GM19023 (cell line): ENCODE results near the gene NDEL1.
A peak's percentile ranks its signal among the peaks of the same experiment; 100 is the strongest.
"Not testable (repeated sequence)": the region's sequence is repeated elsewhere in the genome, so short reads cannot be mapped to it uniquely, and the experiment has no call there.

ENCODE experiments used
- ATAC-seq: cut with Tn5 transposase; IDR thresholded peaks from one replicate; pipeline ENCODE4 v1.9.1; 2021; ENCODE audit warnings: mild to moderate bottlenecking, moderate library complexity; ENCODE audit not compliant: unreplicated experiment

Gene NDEL1, protein sequence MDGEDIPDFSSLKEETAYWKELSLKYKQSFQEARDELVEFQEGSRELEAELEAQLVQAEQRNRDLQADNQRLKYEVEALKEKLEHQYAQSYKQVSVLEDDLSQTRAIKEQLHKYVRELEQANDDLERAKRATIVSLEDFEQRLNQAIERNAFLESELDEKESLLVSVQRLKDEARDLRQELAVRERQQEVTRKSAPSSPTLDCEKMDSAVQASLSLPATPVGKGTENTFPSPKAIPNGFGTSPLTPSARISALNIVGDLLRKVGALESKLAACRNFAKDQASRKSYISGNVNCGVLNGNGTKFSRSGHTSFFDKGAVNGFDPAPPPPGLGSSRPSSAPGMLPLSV

DNA sequence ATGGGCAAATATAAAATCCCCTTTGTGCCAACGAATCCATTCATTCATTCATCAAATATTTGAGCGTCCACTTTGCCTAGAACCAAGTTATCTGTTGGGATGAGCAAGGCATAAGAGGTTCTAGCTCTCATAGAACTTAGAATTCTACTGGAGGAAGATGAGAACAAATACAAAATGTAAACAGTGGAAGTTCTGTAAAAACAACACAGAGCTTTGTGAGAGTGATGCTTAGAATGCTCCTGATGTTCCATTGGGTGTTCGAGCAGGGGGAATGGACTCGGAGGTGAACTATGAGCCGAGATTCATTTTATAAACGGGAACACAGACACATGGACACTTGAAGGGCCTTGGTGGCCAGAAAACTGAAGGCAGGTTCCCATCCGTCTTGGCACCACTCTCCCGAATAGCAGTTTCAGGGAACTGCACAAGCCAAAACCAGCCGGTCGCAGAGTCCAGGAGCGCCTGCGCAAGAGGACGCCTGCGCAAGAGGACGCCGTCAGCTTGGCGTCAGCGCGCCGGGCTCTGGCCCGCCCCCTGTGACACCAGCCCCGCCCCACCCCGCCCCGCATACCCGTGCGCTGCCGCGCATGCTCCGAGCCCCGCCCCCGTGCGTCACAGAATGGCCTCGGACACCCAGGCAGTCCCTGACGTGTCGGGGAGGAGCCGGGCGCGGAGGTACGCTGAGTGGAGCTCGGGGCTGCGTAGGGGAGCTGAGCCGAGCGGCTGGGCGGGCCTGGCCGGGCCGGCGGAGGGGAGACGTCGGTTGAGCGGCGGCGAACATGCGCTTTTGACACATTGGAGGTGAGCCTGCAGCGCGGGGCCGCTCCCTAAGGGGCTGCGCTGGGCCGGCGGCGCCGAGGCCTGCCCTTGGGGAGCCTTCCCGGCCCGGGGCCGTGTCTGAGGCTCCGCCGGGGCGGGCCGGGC is at the start of gene NDEL1:
Gene NDEL1, plus strand, starts transcription at position 640 of the 924 bp plus-strand sequence. CDS start 8,388 bp downstream, outside the sequence.
- ATAC-seq = peak; percentile 97

DNA sequence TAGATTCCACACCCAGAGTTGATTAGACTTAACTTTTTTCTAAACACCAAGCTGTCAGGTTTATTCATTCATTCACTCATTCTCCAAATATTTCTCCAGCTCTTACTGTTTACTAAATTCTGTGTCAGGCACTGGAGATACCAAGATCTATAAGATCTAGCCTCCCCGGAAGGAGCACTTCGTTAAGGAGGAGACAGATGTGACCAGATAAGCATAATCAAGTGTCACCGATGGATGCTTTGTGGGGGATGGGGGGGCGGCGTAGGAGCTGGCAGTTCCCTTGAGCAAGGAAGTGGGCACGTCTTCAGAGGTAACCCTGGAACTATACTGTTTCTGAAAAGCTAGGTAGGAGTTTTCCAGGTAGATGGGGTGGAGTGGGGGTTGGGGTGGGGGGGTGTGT is 48.8 kb upstream of the NDEL1 start:
- ATAC-seq = no peak

DNA sequence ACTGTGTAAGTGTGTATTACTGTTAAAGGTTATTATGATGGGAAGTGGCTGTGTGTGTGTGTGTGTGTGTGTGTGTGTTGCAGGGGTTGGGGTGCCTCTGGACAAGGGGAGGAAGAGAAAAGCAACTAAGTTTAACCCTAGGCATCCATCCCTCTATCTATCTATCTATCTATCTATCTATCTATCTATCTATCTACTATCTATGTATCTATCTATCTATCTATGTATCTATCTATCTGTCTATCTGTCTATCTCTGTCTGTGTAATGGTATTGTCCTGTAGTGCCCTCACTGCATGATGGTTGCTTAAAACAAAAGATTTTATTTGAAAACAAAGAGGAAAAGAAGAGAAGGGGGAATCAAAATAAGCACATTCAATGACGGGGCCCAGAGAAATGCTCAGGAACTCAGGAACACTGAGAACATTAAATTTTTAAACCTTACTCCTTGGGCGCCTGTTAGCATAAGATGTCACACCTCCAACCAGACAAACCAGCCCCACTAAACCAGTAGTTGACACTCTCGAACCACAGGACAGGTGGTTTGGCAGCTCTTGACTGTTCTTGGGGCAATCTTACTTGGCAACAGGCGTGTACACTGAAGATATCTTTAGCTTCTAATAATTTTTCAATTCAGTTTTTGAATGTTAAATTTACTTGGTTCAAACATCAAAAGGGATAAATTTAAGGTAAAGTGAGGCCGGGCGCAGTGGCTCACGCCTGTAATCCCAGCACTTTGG is 47.6 kb upstream of the NDEL1 start:
- ATAC-seq = no peak

DNA sequence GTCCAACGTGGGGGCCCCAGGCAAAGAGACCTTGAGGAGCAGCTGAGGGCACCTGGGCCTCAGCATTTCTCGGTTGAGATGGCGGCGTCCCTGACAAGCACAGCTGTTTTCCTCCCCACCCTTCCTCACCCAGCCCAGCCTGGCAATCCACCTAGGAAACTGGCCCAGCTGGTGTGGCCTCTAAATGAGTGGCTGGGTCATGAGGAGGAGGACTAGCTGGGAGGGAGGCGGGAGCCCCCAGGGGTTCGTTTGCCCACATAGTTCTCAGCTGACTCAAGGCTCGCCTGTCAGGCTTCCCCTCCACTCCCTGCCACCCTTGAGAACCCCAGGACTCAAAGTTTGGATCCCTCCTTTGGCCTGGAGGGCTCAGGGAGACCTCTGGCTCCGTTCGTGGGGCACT is 44.0 kb upstream of the NDEL1 start:
- ATAC-seq = no peak

DNA sequence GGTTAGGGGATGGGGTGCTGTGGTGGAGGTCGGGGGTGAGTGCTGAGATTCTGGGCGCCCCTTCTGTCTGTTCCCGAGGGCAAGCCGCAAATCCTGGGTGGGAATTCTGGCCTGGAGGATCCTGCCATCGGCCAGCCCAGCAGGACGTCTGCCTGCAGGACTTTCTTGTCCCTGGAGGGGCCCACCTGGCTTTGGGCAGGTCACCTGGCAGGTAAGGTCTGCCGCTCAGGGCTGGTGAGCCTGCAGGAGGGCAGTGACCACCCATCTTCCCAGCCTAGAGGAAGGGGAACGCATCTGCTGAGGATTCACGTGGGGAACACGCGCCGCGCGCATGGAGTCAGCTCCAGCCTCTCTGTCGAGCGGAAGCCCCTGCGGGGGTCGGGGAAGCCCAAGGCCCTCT is 43.4 kb upstream of the NDEL1 start:
- no peak for ATAC-seq

DNA sequence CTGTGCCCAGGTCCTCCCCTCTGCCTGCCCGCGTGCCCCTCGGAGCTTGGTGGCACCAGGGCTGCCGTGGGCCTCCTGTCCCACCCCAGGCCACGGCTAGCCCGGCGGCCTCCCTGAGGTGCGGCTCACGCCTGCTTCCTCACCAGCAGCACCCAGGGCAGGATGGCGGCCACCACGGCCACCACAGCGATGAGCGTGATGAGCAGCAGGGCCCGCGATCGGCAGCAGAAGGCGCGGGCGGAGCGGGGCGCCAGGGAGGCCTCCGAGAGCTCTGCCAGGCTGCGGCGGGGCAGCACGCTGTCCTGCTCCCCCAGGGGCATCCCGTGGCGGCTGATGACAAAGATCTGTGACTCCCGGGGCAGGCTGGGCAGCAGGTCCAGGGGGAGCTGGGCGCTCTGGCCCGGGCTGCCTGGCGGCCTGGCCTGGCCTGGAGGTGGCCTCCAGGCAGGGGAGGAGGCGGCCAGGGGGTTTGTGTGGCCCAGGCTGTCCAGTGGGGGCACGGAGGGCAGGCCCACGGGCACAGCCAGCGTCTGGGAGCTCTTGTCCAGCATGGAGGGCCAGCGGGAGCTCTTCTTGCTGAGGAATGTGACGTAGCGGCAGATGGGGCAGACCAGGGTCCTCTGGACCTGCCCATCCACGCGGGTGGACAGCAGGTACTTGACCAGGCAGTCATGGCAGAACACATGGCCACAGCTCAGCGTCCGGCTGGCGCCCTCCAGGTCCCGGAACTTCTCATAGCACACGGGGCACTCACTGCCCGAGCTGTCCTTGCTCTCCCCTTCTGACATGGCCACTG is 42.8 kb upstream of the NDEL1 start:
- no peak for ATAC-seq

DNA sequence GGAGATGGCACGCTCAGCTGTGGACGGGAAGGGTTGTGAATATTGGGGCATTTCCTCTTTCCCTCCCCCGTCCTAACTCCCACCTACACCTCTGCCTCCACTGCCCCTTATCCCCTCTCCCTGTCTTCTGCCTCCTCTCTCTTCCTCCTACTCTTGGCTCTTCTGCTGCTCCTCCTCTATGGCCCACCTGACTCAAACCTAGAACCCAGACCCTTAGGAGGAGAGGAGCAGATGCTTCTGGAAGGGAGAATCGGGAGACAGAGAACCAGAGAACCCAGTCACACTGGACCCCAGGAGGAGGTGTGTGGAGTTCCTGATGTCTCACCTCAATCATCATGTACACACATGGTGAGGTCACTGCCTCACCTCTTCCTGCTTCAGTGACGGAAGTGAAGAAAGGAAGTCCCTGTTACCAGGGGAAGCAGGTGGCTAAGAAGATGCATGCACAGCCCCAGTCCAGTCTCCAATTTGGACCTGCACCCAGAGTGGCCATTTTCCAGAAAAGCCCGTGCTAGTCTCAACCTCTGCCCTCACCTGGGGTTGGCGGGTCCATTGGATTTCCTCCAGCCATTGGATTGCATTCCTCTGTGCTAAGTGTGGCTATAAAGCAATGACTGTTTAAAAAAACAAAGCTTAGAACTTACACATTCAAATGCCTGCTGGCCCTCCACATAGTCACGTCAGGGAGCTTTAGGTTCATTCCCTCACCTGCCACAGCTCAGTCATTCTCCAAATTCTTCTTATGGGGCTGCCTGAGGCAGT is 42.0 kb upstream of the NDEL1 start:
- no peak for ATAC-seq

DNA sequence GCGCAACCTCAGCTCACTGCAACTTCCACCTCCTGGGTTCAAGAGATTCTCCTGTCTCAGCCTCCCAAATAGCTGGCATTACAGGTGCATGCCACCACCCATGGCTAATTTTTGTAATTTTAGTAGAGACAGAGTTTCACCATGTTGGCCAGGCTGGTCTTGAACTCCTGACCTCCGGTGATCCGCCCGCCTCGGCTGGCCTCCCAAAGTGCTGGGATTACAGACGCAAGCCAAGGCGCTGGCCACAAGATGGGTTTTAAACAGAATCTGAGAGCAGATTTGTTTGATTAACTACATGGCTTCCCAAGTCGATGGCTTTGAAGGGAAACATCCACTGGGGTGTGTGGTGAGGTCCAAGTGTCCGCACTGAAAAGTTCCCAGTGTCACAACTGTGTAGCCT is 41.2 kb upstream of the NDEL1 start:
- not testable (repeated sequence) for ATAC-seq

DNA sequence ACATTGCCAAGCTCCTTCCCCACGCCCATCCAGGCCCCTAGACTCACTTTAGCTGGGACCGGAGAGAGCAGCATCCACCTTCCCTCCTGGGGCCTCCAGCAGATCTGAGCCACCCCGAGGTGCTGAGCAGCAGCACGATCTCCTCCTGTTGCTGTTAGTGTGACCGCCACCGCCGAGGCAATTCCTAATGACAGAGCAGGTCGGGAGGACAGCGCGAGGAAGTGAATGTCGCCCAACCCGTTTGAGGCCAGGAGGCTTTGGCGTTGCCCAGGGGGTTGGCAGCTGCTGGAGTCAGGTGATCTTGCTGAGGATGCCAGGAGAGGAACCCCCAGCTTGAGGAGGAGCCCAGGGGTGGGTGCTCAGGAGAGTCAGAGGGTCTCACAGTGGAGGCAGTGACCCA is 38.0 kb upstream of the NDEL1 start, which contains the start of gene RNF222:
Gene RNF222, minus strand, starts transcription at position 192 of the 400 bp plus-strand sequence. CDS start 4,366 bp downstream, outside the sequence.
- no peak for ATAC-seq

DNA sequence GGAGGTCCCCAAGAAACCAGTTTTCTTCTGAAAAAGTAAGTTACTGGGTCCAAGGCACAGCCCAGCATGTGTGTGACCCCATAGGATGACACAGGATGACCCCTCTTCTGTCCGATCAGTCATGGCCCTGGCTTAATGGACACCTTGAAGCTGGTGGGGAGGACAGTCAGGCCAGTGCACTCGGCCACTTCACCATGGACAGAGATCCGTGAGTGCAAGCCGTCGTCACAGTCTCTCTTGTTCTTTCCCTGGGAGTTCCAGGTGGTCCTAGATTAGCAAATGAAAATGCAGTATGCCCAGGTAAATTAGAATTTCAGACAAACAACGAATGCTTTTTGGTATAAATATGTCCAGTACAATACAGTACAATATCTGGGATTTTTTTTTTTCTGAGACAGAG is 36.7 kb upstream of the NDEL1 start:
- no peak for ATAC-seq

DNA sequence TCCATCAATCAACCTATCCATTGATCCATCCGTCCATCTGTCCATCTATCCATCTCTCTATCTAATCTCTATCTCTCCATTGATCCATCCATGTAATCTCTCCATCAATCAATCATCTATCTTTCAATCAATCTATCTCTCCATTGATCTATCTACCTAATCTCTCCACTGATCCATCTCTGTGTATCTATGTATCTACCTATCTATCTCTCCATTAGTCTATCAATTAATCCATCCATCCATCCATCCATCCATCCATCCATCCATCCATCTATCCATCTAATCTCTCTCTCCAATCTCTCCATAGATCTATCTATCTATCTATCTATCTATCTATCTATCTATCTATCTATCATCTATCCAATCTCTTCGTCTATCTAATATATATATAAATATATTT is 34.6 kb upstream of the NDEL1 start:
- ATAC-seq = no peak

DNA sequence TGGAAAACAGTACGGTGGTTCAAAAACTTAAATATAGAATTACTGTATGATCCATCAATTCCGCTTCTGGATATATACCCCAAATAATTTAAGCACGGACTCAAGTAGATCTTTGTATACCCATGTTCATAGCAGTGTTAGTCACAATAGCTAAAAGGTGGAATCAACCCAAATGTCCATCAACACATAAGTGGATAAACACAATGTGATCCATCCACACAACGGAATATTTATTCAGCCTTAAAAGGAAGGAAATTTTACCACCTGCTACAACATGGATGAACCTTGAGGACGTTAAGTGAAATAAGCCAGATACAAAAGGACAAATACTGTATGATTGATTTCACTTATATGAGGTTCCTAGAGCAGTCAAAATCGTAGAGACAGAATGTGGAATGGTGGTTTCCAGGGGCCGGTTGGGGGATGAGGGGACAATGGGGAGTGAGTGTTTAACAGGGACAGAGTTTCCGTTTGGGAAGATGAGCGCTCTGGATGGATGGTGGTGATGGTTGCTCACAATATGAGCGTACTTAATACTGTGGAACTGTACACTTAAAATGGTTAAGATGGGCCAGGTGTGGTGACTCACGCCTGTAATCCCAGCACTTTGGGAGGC is 32.7 kb upstream of the NDEL1 start:
- ATAC-seq = no peak

DNA sequence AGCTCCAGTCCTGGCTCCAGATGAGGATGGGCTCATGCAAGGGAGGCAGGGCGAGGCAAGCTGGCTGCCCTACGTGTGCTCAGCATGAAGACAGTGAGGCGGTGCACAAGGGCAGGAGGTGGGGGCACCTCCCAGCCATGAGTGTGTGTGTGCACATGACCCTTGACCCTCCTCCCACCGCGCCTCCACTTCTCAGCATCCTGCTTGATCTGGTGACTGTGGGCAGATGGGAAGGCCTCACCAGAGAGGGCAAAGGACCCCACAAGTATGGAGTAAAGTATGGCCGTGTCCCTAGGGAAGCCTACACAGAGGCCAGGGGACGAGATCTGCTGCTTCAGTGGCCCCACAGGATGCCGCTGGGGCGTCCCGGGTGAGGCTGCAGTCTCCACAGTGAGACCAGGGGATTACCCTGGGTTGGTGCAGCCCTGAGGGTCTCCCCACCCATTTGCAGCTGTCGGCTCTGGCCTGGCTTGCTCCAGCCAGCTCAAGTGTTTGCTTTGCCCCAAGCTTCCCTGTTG is 30.1 kb upstream of the NDEL1 start:
- ATAC-seq = no peak

DNA sequence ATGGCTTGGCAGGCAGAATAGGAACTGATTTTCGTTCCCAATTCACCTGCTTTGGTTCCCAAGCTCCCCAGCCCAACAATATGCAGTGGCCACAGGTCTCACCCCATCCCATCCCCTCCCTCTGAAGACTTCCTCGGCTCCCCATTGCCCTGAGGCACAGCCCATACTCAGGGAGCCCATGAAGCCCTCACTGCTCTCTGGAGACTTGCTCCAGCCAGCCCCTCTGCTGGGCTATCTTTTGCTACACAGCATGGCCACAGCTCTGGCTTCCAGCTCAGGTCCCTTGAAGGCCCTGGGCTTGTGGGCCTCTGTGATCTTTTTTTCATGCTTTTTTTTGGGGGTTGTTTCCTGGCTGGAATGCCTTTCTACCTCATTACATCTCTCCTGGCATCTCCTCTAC is 29.5 kb upstream of the NDEL1 start:
- ATAC-seq = no peak

DNA sequence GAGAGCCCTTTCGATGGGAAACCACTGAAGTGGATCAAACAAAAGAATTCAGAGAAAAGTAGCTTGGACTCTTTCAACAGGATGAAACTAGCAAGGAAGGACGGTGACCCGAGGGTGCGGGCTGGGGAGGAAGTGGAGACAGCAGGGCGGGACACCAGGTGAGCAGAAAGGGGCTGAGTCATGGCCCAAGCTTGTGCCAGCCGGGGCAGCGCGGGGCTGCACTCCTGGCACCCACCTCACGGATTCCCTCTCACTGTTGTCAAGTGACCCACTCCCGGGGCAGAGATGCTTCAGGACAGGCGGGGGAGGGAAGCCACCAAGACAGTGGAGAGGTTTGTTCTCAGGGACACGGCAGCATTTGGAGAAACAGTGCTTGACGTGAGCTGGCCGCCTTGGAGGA is 27.3 kb upstream of the NDEL1 start:
- ATAC-seq = no peak

DNA sequence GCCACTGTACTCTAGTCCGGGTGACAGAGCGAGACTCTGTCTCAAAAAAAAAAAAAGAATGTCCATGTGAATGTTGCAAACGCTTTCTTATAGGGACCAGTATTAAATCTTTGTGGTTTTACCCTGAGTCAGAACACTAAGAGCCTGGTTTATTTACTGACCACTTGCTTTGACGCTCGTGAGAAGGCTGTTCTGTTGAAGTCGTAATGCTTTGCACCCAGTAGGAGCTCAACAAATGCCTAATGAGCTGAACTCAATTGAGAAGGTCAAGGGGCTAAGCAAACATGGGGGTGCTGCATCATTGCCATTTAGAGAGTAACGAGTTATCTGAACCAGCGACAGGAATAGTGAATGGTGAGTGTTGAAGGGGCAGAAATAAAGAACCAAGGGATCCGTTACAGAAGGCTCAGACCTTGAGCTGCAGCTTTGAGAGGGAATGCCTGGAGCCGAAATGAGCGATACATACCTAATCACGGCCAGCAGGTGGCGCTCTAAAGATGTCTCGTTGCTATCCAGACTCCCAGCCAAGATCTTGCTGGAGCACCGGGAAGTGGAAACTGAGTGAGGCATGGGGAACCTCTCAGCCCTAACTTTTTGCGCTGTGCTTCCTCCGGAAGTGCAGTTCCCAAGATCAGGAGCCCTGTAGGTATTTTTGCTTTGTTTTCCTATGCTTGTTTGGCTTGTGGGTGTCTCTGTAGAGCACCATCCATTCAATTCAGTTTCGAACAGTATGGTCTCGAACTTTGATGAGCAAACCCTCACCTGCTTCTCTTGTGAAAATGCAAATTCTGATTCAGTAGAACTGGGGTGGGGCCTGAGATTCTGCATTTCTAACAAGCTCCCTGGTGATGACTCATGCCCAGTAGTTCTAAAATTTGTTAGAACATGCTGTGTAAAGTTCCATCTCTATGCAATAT is 25.5 kb upstream of the NDEL1 start:
- no peak for ATAC-seq

DNA sequence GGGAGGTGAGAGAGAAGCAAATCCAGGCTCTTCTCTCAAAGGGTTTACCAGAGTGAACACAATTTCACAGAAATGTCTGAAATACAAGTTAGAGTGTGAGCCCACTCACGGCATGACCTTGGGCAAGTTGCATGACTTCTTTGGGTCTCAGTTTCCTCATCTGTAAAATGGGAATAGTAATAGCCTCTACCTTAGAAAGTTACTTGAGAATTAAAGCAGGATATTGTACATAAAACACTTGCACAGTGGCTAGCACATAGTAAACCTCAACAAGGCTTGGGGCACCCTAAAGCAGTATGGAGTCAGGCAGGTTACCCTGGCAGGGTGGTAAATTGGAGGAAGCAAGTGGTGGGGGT is 24.8 kb upstream of the NDEL1 start:
- no peak for ATAC-seq

DNA sequence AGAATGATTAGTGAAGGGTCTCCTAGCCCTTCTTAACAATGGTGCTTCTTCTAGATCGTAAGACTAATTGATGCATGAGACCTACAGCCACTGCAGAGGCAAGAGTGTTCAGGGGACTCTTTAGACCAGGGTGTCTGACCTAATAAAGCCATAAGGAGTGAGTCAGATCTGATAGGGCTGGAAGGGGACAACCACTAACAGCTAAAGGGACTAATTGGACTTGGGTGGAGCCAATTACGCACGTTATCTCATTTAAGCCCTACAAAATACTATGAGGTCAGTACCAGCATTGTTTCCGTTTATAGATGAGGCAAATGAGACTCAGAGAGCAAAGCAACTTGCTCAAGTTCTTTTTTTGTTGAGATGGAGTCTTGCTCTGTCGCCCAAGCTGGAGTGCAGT is 23.6 kb upstream of the NDEL1 start:
- ATAC-seq = no peak
